HCT116 (cell line): ENCODE data around the gene PEX10. TPM values are rescaled to one million over a fixed set of nuclear protein-coding genes. Genes with fewer than 3 reads are reported as not detected.

Source experiments
- ATAC-seq: fragments of 200-7000 bp; cut with Tn5 transposase; 2 replicates; pipeline ENCODE4 v1.9.1; 2020; ENCODE audit warnings: mild to moderate bottlenecking, moderate library complexity
- BruUV-seq: library from RNA; stranded (reverse); fragments of 400-500 nt; replicated peaks from 2 replicates; lab custom pipeline; 2021; lab: Mats Ljungman, UMichigan
- CTCF ChIA-PET: fragments of 300-600 bp; sonication (Branson Sonifier 250); formaldehyde crosslinking; loops from one replicate; lab custom pipeline; 2021; ENCODE audit warnings: antibody characterized with exemption; lab: Charles Lee
- POLR2A ChIA-PET: fragments of 300-600, 350-600 bp; sonication (Branson Sonifier 250); formaldehyde crosslinking; loops from one replicate; lab custom pipeline; 2021; ENCODE audit warnings: antibody characterized with exemption; lab: Charles Lee
- RAD21 ChIA-PET, 2 experiments: fragments of 300-600 bp; sonication (Branson Sonifier 250); formaldehyde crosslinking; loops; one replicate each; lab custom pipeline; 2023; ENCODE audit warnings: low total read pairs in 2 of 2; ENCODE audit not compliant: uncharacterized antibody in 2 of 2, unreplicated experiment in 2 of 2, low non-redundant PET in 1 of 2; lab: Charles Lee
- DNase-seq: peaks from one replicate; pipeline ENCODE4 v3.0.0-alpha.2; 2010; ENCODE audit warnings: low read depth, low spot score
- H2AFZ ChIP-seq: fragments of 200-600 bp; shearing (Covaris generic), sonication (generic); 2 replicates; pipeline ENCODE4 v1.6.1; 2017; ENCODE audit warnings: low read depth, mixed run types, mixed read lengths, antibody characterized with exemption, low read length; ENCODE audit not compliant: poor library complexity, severe bottlenecking
- H3K27ac ChIP-seq: 2 replicates; pipeline ENCODE4 v1.5.1; 2012; ENCODE audit warnings: low read depth, low read length
- H3K27me3 ChIP-seq: fragments of 200-600 bp; sonication (generic); 2 replicates; pipeline ENCODE4 v1.6.1; 2016; ENCODE audit warnings: mixed run types, low read length, mixed read lengths; ENCODE audit not compliant: insufficient read depth
- H3K36me3 ChIP-seq, 2 experiments: fragments of 200-500 bp in 1 of 2; fragments of 200-600 bp in 1 of 2; sonication (Bioruptor generic) in 1 of 2; sonication (generic) in 1 of 2; 2 replicates each; pipeline versions ENCODE4 v1.5.1 to v1.6.1; 2014 to 2016; ENCODE audit warnings: low read length in 2 of 2, inconsistent platforms in 1 of 2, mixed read lengths in 1 of 2, mixed run types in 1 of 2; ENCODE audit not compliant: insufficient read depth in 2 of 2, control insufficient read depth in 1 of 2
- H3K4me1 ChIP-seq, 2 experiments: fragments of 200-600 bp in 1 of 2; sonication (generic) in 1 of 2; 2 replicates each; pipeline versions ENCODE4 v1.5.1 to v1.6.1; 2012 to 2017; ENCODE audit warnings: low read length in 2 of 2, inconsistent platforms in 1 of 2, mild to moderate bottlenecking in 1 of 2, mixed read lengths in 1 of 2, mixed run types in 1 of 2, moderate library complexity in 1 of 2; ENCODE audit not compliant: insufficient read depth in 2 of 2, control insufficient read depth in 1 of 2
- H3K4me2 ChIP-seq: fragments of 200-600 bp; sonication (generic); 2 replicates; pipeline ENCODE4 v1.6.1; 2017; ENCODE audit warnings: mixed run types, low read length, mixed read lengths
- H3K4me3 ChIP-seq, 2 experiments: fragments of 200-600 bp in 1 of 2; sonication (generic) in 1 of 2; replicated peaks in 1 of 2; 2 replicates each; pipeline ENCODE4 v1.5.1; 2011 to 2016; ENCODE audit warnings: low read length in 2 of 2, control low read depth in 1 of 2, low read depth in 1 of 2, mild to moderate bottlenecking in 1 of 2, mixed read lengths in 1 of 2, mixed run types in 1 of 2
- H3K79me2 ChIP-seq: fragments of 200-600 bp; sonication (generic); 2 replicates; pipeline ENCODE4 v1.6.1; 2017; ENCODE audit warnings: mild to moderate bottlenecking, mixed run types, low read length, moderate library complexity, mixed read lengths; ENCODE audit not compliant: insufficient read depth
- H3K9ac ChIP-seq: fragments of 200-600 bp; sonication (generic); 2 replicates; pipeline ENCODE4 v1.6.1; 2016; ENCODE audit warnings: low read length, mixed read lengths
- H3K9me2 ChIP-seq: fragments of 200-600 bp; sonication (generic), shearing (Covaris generic); 2 replicates; pipeline ENCODE4 v1.6.1; 2017; ENCODE audit warnings: mixed run types, mild to moderate bottlenecking, moderate library complexity; ENCODE audit not compliant: insufficient read depth
- H3K9me3 ChIP-seq, 2 experiments: fragments of 200-500 bp in 1 of 2; fragments of 200-600 bp in 1 of 2; sonication (Bioruptor generic) in 1 of 2; sonication (generic) in 1 of 2; 2 replicates each; pipeline ENCODE4 v1.6.1; 2014 to 2017; ENCODE audit warnings: low read length in 2 of 2, mixed read lengths in 2 of 2, inconsistent platforms in 1 of 2, low read depth in 1 of 2, mild to moderate bottlenecking in 1 of 2, mixed run types in 1 of 2, moderate library complexity in 1 of 2; ENCODE audit not compliant: control insufficient read depth in 1 of 2, insufficient read depth in 1 of 2
- H4K20me1 ChIP-seq: fragments of 200-600 bp; sonication (generic), shearing (Covaris generic); 2 replicates; pipeline ENCODE4 v1.6.1; 2017; ENCODE audit warnings: mixed run types, mild to moderate bottlenecking, moderate library complexity; ENCODE audit not compliant: insufficient read depth
- POLR2AphosphoS5 ChIP-seq: IDR thresholded peaks from 2 replicates; pipeline ENCODE4 v1.6.1; 2011; ENCODE audit warnings: mild to moderate bottlenecking, low read depth, low read length, moderate library complexity
- SRF ChIP-seq: IDR thresholded peaks from 2 replicates; pipeline ENCODE4 v1.6.1; 2012; ENCODE audit warnings: low read depth
- intact Hi-C: fragments of 100-400 bp; cut with micrococcal nuclease; formaldehyde crosslinking; loops from 2 replicates; pipeline ENCODE4 v1.10.0; 2022
- total RNA-seq: library from RNA; stranded (reverse); gene quantifications from one replicate; pipeline ENCODE4 v1.2.1, GENCODE V29; 2021; ENCODE audit not compliant: unreplicated experiment
- TF ChIP-seq, protein P1 (sequence below): IDR thresholded peaks from 2 replicates; pipeline ENCODE4 v1.6.1; 2012; ENCODE audit warnings: low read depth

PEX10 gene
- total RNA-seq, 1 experiment from 2014 or later: 27.9 TPM

DNA sequence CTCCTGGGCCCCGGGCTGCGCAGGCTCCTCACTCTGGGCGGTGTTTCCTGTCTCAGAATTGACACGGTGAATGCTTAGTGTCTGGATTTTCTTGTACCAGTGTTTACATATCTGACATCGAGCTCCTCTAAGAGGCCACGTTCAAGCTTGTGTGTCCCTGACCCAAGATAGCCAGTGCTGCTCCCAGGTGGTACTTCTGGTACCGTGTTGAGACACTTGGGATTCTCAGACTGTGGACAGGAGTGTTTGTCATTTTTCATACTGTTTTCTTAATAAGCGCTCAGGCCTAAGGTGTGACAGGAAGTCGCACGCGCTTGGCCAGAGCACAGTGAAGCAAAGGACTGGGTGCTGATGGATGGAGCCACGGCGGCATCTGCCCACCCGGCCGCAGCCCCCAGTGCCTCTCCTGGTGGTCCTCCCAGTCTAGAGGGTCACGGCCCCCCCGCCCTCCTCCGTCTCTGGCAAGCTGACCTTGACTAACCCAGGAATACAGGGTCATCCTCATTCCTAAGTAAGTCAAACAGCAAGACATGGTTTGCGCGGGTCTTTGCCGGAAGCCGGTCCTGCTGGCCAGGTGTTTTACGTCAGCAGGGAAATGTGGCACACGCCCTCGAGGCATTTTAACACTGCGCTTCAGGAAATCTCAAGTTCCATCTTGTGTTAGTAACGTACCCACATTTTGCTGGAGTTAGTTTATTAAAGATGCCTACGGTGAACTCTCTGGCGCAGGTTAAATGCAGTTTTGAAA lies 8.0 kb downstream of the PEX10 start:
- Histone ChIP-seq H2AFZ (no peak overlapping the region), H3K27me3 (no peaks in the 10 kb centered on the region), H3K79me2 (peaks cover 19% of the 10 kb centered on the region; the same call in 1 of the 2 replicates), H3K4me3 (no peak overlapping the region), H3K4me1 (no peaks in the 10 kb centered on the region), H4K20me1 (no peaks in the 10 kb centered on the region), H3K9me3 (no peaks in the 10 kb centered on the region), H3K4me2 (no peak overlapping the region), H3K9me2 (no peaks in the 10 kb centered on the region), H3K27ac (no peak overlapping the region), H3K9ac (no peak overlapping the region), H3K36me3 (peaks cover 26 to 31% of the 10 kb centered on the region in 2 experiments)
- TF ChIP-seq SRF: no peak
- 0 out of 2 replicates have a peak, but pooled peaks have one; percentile 7 for TF ChIP-seq POLR2AphosphoS5
- ChIA-PET CTCF (no interaction called here), RAD21 (no interaction called here), POLR2A (no interaction called here)
- BruUV-seq: no TSS peak
- DNase-seq: no peak
- intact Hi-C loops: no loop called here
- no peak for ATAC-seq

- DNase-seq (no peak), ATAC-seq (no peak)
- ChIA-PET POLR2A (no interaction called here), RAD21 (no interaction called here), CTCF (no interaction called here)
- Histone ChIP-seq H3K9me3 (no peaks in the 10 kb centered on the region), H3K79me2 (peaks cover 26% of the 10 kb centered on the region; the same call in 1 of the 2 replicates), H3K9ac (no peak overlapping the region), H3K9me2 (no peaks in the 10 kb centered on the region), H3K27ac (no peak overlapping the region), H3K36me3 (peaks cover 31 to 34% of the 10 kb centered on the region in 2 experiments), H3K4me2 (no peak overlapping the region), H3K27me3 (no peaks in the 10 kb centered on the region), H3K4me1 (no peaks in the 10 kb centered on the region), H3K4me3 (no peak overlapping the region), H2AFZ (no peak overlapping the region), H4K20me1 (no peaks in the 10 kb centered on the region)
- 0 out of 2 replicates have a peak, but pooled peaks have one; percentile 8 for TF ChIP-seq POLR2AphosphoS5
- TF ChIP-seq, protein P1, sequence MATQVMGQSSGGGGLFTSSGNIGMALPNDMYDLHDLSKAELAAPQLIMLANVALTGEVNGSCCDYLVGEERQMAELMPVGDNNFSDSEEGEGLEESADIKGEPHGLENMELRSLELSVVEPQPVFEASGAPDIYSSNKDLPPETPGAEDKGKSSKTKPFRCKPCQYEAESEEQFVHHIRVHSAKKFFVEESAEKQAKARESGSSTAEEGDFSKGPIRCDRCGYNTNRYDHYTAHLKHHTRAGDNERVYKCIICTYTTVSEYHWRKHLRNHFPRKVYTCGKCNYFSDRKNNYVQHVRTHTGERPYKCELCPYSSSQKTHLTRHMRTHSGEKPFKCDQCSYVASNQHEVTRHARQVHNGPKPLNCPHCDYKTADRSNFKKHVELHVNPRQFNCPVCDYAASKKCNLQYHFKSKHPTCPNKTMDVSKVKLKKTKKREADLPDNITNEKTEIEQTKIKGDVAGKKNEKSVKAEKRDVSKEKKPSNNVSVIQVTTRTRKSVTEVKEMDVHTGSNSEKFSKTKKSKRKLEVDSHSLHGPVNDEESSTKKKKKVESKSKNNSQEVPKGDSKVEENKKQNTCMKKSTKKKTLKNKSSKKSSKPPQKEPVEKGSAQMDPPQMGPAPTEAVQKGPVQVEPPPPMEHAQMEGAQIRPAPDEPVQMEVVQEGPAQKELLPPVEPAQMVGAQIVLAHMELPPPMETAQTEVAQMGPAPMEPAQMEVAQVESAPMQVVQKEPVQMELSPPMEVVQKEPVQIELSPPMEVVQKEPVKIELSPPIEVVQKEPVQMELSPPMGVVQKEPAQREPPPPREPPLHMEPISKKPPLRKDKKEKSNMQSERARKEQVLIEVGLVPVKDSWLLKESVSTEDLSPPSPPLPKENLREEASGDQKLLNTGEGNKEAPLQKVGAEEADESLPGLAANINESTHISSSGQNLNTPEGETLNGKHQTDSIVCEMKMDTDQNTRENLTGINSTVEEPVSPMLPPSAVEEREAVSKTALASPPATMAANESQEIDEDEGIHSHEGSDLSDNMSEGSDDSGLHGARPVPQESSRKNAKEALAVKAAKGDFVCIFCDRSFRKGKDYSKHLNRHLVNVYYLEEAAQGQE: no peak
- intact Hi-C loops: no loop called here
- BruUV-seq: TSS peak; percentile 51
These were observed 9.1 kb downstream of the PEX10 start for GRCh38 chr1:2403273-2403672.
